Activated T-cell treated with anti-CD3 and anti-CD28 coated beads for 24 hours (primary cell): Measurements from ENCODE around the gene PLA2G4C.

Source experiments
- DNase-seq: peaks from one replicate; pipeline ENCODE4 v3.0.0-alpha.2; 2020; ENCODE audit warnings: low read depth

The PLA2G4C gene

GRCh38 chr19:48053076-48053475 lies 57.5 kb downstream of the PLA2G4C start:
- no peak for DNase-seq

- no peak for DNase-seq
Measured at GRCh38 chr19:48051335-48052033, 59.1 kb downstream of the PLA2G4C start.

GRCh38 chr19:48044561-48044960 lies 66.1 kb downstream of the PLA2G4C start:
- no peak for DNase-seq

- no peak for DNase-seq
Measured at GRCh38 chr19:48043675-48044258, 66.8 kb downstream of the PLA2G4C start, which contains the start of gene CABP5. Gene CABP5 (minus strand): TSS chr19:48044079. CDS start chr19:48043922, 157 bp downstream.

- DNase-seq = no peak
Measured at GRCh38 chr19:48041877-48042580, 68.6 kb downstream of the PLA2G4C start.

- DNase-seq = no peak
Measured at GRCh38 chr19:48036765-48037164, 73.9 kb downstream of the PLA2G4C start.

- no peak for DNase-seq
Measured at GRCh38 chr19:48033604-48034003, 77.0 kb downstream of the PLA2G4C start.

GRCh38 chr19:48030073-48030472 lies 80.5 kb downstream of the PLA2G4C start:
- no peak for DNase-seq

- DNase-seq = no peak
Measured at GRCh38 chr19:48029431-48029830, 81.2 kb downstream of the PLA2G4C start.

- DNase-seq = no peak
Measured at GRCh38 chr19:48025480-48025879, 85.1 kb downstream of the PLA2G4C start.

GRCh38 chr19:48023518-48023917 lies 87.1 kb downstream of the PLA2G4C start:
- DNase-seq = no peak

GRCh38 chr19:48023011-48023410 lies 87.6 kb downstream of the PLA2G4C start:
- no peak for DNase-seq

- no peak for DNase-seq
Measured at GRCh38 chr19:48020686-48021085, 89.9 kb downstream of the PLA2G4C start.

GRCh38 chr19:48010932-48011758 lies 99.5 kb downstream of the PLA2G4C start:
- DNase-seq = no peak

GRCh38 chr19:48006762-48007161 lies 103.9 kb downstream of the PLA2G4C start:
- no peak for DNase-seq

- no peak for DNase-seq
Measured at GRCh38 chr19:48004236-48004635, 106.4 kb downstream of the PLA2G4C start.

GRCh38 chr19:48000846-48001245 lies 109.8 kb downstream of the PLA2G4C start:
- no peak for DNase-seq

- no peak for DNase-seq
Measured at GRCh38 chr19:47998800-47999199, 111.8 kb downstream of the PLA2G4C start.
